Transverse colon (tissue), 4 donors: ENCODE results near the gene ANKUB1.

Experiments
- POLR2AphosphoS5 ChIP-seq, 3 donors: sonication (generic); formaldehyde crosslinking; IDR thresholded peaks; one replicate each; pipeline ENCODE4 v1.6.1; 2016; ENCODE audit warnings: antibody characterized with exemption in 3 of 3
- TF ChIP-seq, protein P1 (sequence below), 5 experiments: fragments of 200-600 bp in 3 of 5; fragments of 450-650 bp in 2 of 5; sonication (generic) in 3 of 5; IDR thresholded peaks; 1 replicate in 2 of 5; 2 replicates in 3 of 5; pipeline ENCODE4 v1.5.1; 2016 to 2017; ENCODE audit warnings: antibody characterized with exemption in 5 of 5, inconsistent platforms in 3 of 5, mild to moderate bottlenecking in 2 of 5, moderate library complexity in 1 of 5

DNA sequence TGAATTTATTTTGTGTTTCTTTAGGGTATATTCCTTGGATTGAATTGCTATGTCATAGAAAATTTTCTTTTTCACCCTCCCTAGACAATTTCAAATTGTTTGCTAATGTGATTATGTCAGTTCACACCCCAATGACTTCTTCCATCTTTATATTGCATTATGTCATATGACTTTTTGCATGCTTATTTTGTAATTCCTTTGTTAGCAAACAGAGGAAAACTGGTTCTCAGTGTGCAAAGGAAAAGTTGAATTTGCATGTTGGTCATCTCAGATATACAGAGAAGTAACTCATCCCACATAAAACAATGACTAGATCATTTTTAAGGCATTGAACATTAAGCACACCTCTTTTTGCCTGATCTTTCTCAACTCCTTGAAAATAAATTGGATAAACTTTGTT, 17.3 kb upstream of the ANKUB1 start:
- no peak for TF ChIP-seq POLR2AphosphoS5 (IDR thresholded peaks at IDR 0.05)
- TF ChIP-seq, protein P1, sequence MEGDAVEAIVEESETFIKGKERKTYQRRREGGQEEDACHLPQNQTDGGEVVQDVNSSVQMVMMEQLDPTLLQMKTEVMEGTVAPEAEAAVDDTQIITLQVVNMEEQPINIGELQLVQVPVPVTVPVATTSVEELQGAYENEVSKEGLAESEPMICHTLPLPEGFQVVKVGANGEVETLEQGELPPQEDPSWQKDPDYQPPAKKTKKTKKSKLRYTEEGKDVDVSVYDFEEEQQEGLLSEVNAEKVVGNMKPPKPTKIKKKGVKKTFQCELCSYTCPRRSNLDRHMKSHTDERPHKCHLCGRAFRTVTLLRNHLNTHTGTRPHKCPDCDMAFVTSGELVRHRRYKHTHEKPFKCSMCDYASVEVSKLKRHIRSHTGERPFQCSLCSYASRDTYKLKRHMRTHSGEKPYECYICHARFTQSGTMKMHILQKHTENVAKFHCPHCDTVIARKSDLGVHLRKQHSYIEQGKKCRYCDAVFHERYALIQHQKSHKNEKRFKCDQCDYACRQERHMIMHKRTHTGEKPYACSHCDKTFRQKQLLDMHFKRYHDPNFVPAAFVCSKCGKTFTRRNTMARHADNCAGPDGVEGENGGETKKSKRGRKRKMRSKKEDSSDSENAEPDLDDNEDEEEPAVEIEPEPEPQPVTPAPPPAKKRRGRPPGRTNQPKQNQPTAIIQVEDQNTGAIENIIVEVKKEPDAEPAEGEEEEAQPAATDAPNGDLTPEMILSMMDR (IDR thresholded peaks at IDR 0.05): no peak
